ENCODE data around the gene NUP54. TPM values are rescaled to one million over a fixed set of nuclear protein-coding genes. Genes with fewer than 3 reads are reported as not detected.

Gene NUP54
- total RNA-seq, 6 donors from 2014 or later: 13.7 to 42.0 (median 29.4) TPM

- no peak for TF ChIP-seq POLR2A (IDR thresholded peaks at IDR 0.05)
- no peak for TF ChIP-seq POLR2AphosphoS5 (IDR thresholded peaks at IDR 0.05)
- TF ChIP-seq CTCF (IDR thresholded peaks at IDR 0.05): no peak
- no peak for TF ChIP-seq EP300 (IDR thresholded peaks at IDR 0.05)
- WGBS, 2 donors: 83 to 100% methylated on average over 1 to 3 of the region's 3 CpGs
- H3K36me3 ChIP-seq: no peaks in the 10 kb centered on the region
- no peak overlapping the region for H3K4me3 ChIP-seq
- DNase-seq (no peak), ATAC-seq (ENCODE audit: low FRiP score in 2 of 2) (no peak)
- H3K4me1 ChIP-seq: no peaks in the 10 kb centered on the region
- H3K27me3 ChIP-seq: no peaks in the 10 kb centered on the region
- H3K9me3 ChIP-seq: no peaks in the 10 kb centered on the region
- no peak overlapping the region for H3K27ac ChIP-seq
These were observed 81.7 kb downstream of the NUP54 start for GRCh38 chr4:76066546-76066945.

Other genes starting within 250 kb of the NUP54 start
- gene PPEF2, start 245.9 kb downstream of the NUP54 start, total RNA-seq: not detected
- 10 to 100 TPM; 14.4 to 45.6 (median 36.7) TPM for gene NAAA, start 207.4 kb downstream of the NUP54 start, total RNA-seq
- gene SDAD1, start 157.5 kb downstream of the NUP54 start, total RNA-seq: 10 to 100 TPM; 23.2 to 32.3 (median 28.1) TPM
- gene CXCL9, start 140.9 kb downstream of the NUP54 start, total RNA-seq: 1 to 10 TPM in 3 of 6 donors, under 1 TPM in 2, not detected in 1; 0.89 to 6.6 (median 1.3) TPM
- gene CXCL10, start 124.9 kb downstream of the NUP54 start, total RNA-seq: 1 to 10 TPM in 5 of 6 donors, under 1 TPM in 1; 0.46 to 7.3 (median 3.1) TPM
- under 1 TPM in 3 of 6 donors, not detected in 3; 0.30 to 0.98 (median 0.31) TPM for gene CXCL11, start 112.3 kb downstream of the NUP54 start, total RNA-seq
- under 1 TPM in 1 of 6 donors, not detected in 5; 0.55 TPM for gene ART3, start 73.7 kb downstream of the NUP54 start, total RNA-seq
- gene SCARB2, start 65.4 kb upstream of the NUP54 start, total RNA-seq: 100 to 1,000 TPM; 103 to 190 (median 174) TPM
- 10 to 100 TPM in 2 of 6 donors, 1 to 10 TPM in 4; 4.0 to 17.5 (median 6.5) TPM for gene FAM47E, start 103.3 kb upstream of the NUP54 start, total RNA-seq
- gene STBD1, start 158.3 kb upstream of the NUP54 start, total RNA-seq: 10 to 100 TPM in 2 of 6 donors, 1 to 10 TPM in 4; 3.6 to 14.2 (median 5.7) TPM